GM12878 (cell line): Measurements from ENCODE around the gene ETV3L. TPM values are rescaled to one million over a fixed set of nuclear protein-coding genes. Genes with fewer than 3 reads are reported as not detected.

Experiments
- ATAC-seq: fragments of 200-7000 bp; cut with Tn5 transposase; 3 replicates; pipeline ENCODE4 v1.9.1; 2020; ENCODE audit warnings: mild to moderate bottlenecking, moderate library complexity
- BruUV-seq: library from RNA; stranded (reverse); fragments of 400-500 nt; replicated peaks from 2 replicates; lab custom pipeline; 2021; lab: Mats Ljungman, UMichigan
- CTCF ChIA-PET: fragments of 300-600 bp; sonication (Branson Sonifier 250); formaldehyde crosslinking; extraction: SDS; loops from one replicate; lab custom pipeline; 2021; ENCODE audit warnings: inconsistent platforms; lab: Yijun Ruan, JAX
- POLR2A ChIA-PET: fragments of 350-600 bp; formaldehyde crosslinking; extraction: SDS; loops from one replicate; lab custom pipeline; 2021; ENCODE audit warnings: inconsistent platforms; lab: Charles Lee
- RAD21 ChIA-PET: fragments of 300-600 bp; sonication (Branson Sonifier 250); formaldehyde crosslinking; loops from one replicate; lab custom pipeline; 2023; ENCODE audit warnings: antibody characterized with exemption; ENCODE audit not compliant: unreplicated experiment; lab: Charles Lee
- SMC1A ChIA-PET: fragments of 300-600 bp; sonication (Branson Sonifier 250); formaldehyde crosslinking; loops from one replicate; lab custom pipeline; 2023; ENCODE audit not compliant: unreplicated experiment, uncharacterized antibody; lab: Charles Lee
- DNase-seq: peaks from one replicate; pipeline ENCODE4 v3.0.0-alpha.2; 2011; ENCODE audit warnings: low read depth, low spot score
- FAIRE-seq: peaks from 3 replicates; lab custom pipeline; 2011; peaks lifted over from hg19 to GRCh38; lab: Jason Lieb, UNC
- H2AFZ ChIP-seq: 2 replicates; pipeline ENCODE4 v1.6.0; 2011; ENCODE audit warnings: low read depth, low read length, control low read depth; ENCODE audit not compliant: control insufficient read depth
- H3K27ac ChIP-seq: 2 replicates; pipeline ENCODE4 v1.5.1; 2011; ENCODE audit warnings: control low read depth; ENCODE audit not compliant: control insufficient read depth, insufficient read depth
- H3K27me3 ChIP-seq, 2 experiments: replicated peaks in 1 of 2; 2 replicates each; pipeline versions ENCODE4 v1.6.0 to v1.6.1; 2011; ENCODE audit warnings: low read length in 1 of 2; ENCODE audit not compliant: control insufficient read depth in 2 of 2, insufficient read depth in 2 of 2
- H3K36me3 ChIP-seq, 2 experiments: 2 replicates each; pipeline ENCODE4 v1.5.1; 2011; ENCODE audit warnings: low read length in 1 of 2; ENCODE audit not compliant: control insufficient read depth in 2 of 2, insufficient read depth in 2 of 2
- H3K4me1 ChIP-seq: 2 replicates; pipeline ENCODE4 v1.6.1; 2011; ENCODE audit warnings: mild to moderate bottlenecking, low read length, moderate library complexity, mixed read lengths; ENCODE audit not compliant: control insufficient read depth, insufficient read depth
- H3K4me2 ChIP-seq: 2 replicates; pipeline ENCODE4 v1.6.0; 2011; ENCODE audit warnings: control low read depth; ENCODE audit not compliant: control insufficient read depth, insufficient read depth
- H3K4me3 ChIP-seq: fragments of 200-600 bp; sonication (generic); 2 replicates; pipeline ENCODE4 v1.5.1; 2016
- H3K79me2 ChIP-seq: 2 replicates; pipeline ENCODE4 v1.6.0; 2011; ENCODE audit warnings: low read length; ENCODE audit not compliant: control insufficient read depth, insufficient read depth
- H3K9ac ChIP-seq: 2 replicates; pipeline ENCODE4 v1.8.0; 2011; ENCODE audit warnings: low read length, control low read depth, mixed read lengths; ENCODE audit not compliant: control insufficient read depth, insufficient read depth
- H3K9me3 ChIP-seq: replicated peaks from 3 replicates; pipeline ENCODE4 v1.5.1; 2011; ENCODE audit warnings: mild to moderate bottlenecking, low read length; ENCODE audit not compliant: control insufficient read depth, insufficient read depth
- H4K20me1 ChIP-seq: 2 replicates; pipeline ENCODE4 v1.6.0; 2011; ENCODE audit not compliant: control insufficient read depth, insufficient read depth
- CHD2 ChIP-seq: IDR thresholded peaks from 2 replicates; pipeline ENCODE4 v1.6.1; 2011; ENCODE audit warnings: low read depth, low read length, improper control_type of control experiment, borderline replicate concordance
- E4F1 ChIP-seq: fragments of 450-650 bp; IDR thresholded peaks from 2 replicates; pipeline ENCODE4 v1.6.1; 2018; ENCODE audit warnings: borderline replicate concordance, mild to moderate bottlenecking; ENCODE audit not compliant: partially characterized antibody
- EED ChIP-seq: sonication (generic); IDR thresholded peaks from 2 replicates; pipeline ENCODE4 v1.6.1; 2016; ENCODE audit warnings: antibody characterized with exemption, low read depth
- EZH2 ChIP-seq: IDR thresholded peaks from 2 replicates; pipeline ENCODE4 v1.6.1; 2012; ENCODE audit warnings: low read depth, mild to moderate bottlenecking, control low read depth, inconsistent platforms, low read length, borderline replicate concordance; ENCODE audit not compliant: control insufficient read depth
- HDAC2 ChIP-seq: fragments of 200-600 bp; sonication (generic); IDR thresholded peaks from 2 replicates; pipeline ENCODE4 v1.6.1; 2017
- KDM1A ChIP-seq: fragments of 200-600 bp; sonication (generic); IDR thresholded peaks from 2 replicates; pipeline ENCODE4 v1.6.1; 2016; ENCODE audit warnings: borderline replicate concordance
- MYB ChIP-seq: fragments of 150-350 bp; IDR thresholded peaks from 2 replicates; pipeline ENCODE4 v1.6.1; 2014; ENCODE audit warnings: mild to moderate bottlenecking, low read depth, low read length, borderline replicate concordance
- RELA ChIP-seq: fragments of 450-650 bp; IDR thresholded peaks from 2 replicates; pipeline ENCODE4 v1.8.0; 2014; ENCODE audit warnings: borderline replicate concordance; ENCODE audit not compliant: partially characterized antibody
- RELB ChIP-seq: fragments of 450-650 bp; IDR thresholded peaks from 2 replicates; pipeline ENCODE4 v1.6.1; 2017; ENCODE audit warnings: low read depth, mild to moderate bottlenecking, moderate library complexity
- REST ChIP-seq: IDR thresholded peaks from 2 replicates; pipeline ENCODE4 v1.6.1; 2012; ENCODE audit warnings: mild to moderate bottlenecking, low read depth, low read length
- SPI1 ChIP-seq: IDR thresholded peaks from 2 replicates; pipeline ENCODE4 v1.6.1; 2011; ENCODE audit warnings: low read depth, mild to moderate bottlenecking, low read length, moderate library complexity, borderline replicate concordance; ENCODE audit not compliant: insufficient read depth
- TCF12 ChIP-seq: IDR thresholded peaks from 2 replicates; pipeline ENCODE4 v1.6.1; 2011; ENCODE audit warnings: low read depth, mild to moderate bottlenecking, low read length
- WGBS: methylation state at CpG from one replicate; pipeline ENCODE4 v1.1.6; 2016; ENCODE audit warnings: low lambda C conversion rate; ENCODE audit not compliant: insufficient replicate concordance, insufficient coverage; ENCODE audit errors: missing lambda C conversion rate; 5-methylcytosine and 5-hydroxymethylcytosine counted together
- in situ Hi-C: fragments of 300-500 bp; cut with MboI; formaldehyde crosslinking; loops from 9 replicates; pipeline ENCODE4 v1.14.3; 2018; ENCODE audit warnings: mixed read lengths
- intact Hi-C: fragments of 100-400 bp; cut with micrococcal nuclease; formaldehyde crosslinking; loops from one replicate; pipeline ENCODE4 v1.14.2; 2022; ENCODE audit not compliant: unreplicated experiment
- polyA plus RNA-seq, 11 experiments: library from polyadenylated mRNA; depleted of rRNA in 4 of 11; unstranded in 6 of 11; stranded (reverse) in 5 of 11; fragments of >200 nt; fragmentation: Nextera tagmentation in 4 of 11; fragmentation: Illumina TruSeq in 1 of 11; extraction: Ambion mirVana in 4 of 11; extraction: Trizol in 1 of 11; gene quantifications; 1 replicate in 1 of 11; 2 replicates in 10 of 11; pipeline versions ENCODE4 v1.2.1 to v1.2.3, GENCODE V29; 2011 to 2016; ENCODE audit warnings: inconsistent platforms in 2 of 11, missing spikeins in 2 of 11, low read depth in 1 of 11
- total RNA-seq, 4 experiments: library from RNA; depleted of rRNA in 3 of 4; stranded (reverse); fragments of >200 nt in 3 of 4; fragmentation: Illumina TruSeq in 1 of 4; extraction: Trizol in 1 of 4; gene quantifications; 2 replicates each; pipeline versions ENCODE4 v1.2.1 to v1.2.3, GENCODE V29; 2013 to 2021
- TF ChIP-seq, protein P1 (sequence below): IDR thresholded peaks from 2 replicates; pipeline ENCODE4 v1.6.1; 2011; ENCODE audit warnings: borderline replicate concordance, low read depth, mild to moderate bottlenecking, moderate library complexity, low read length; ENCODE audit not compliant: insufficient read depth, poor library complexity, severe bottlenecking

The ETV3L gene
- total and polyA plus RNA-seq, 10 of the 15 experiments (the other 5 are each of a cell fraction or from before 2014, with no cell fraction given): 0.03 to 1.3 (median 0.44) TPM

GRCh38 chr1:157087030-157087429 is 12.6 kb downstream of the ETV3L start:
- Histone ChIP-seq H3K4me3 (no peak overlapping the region), H3K9ac (no peak overlapping the region), H3K27ac (no peak overlapping the region), H4K20me1 (no peaks in the 10 kb centered on the region), H3K4me1 (no peaks in the 10 kb centered on the region), H3K79me2 (no peaks in the 10 kb centered on the region), H3K4me2 (no peak overlapping the region), H3K9me3 (no peaks in the 10 kb centered on the region), H3K36me3 (no peaks in the 10 kb centered on the region), H3K27me3 (no peaks in the 10 kb centered on the region; a peak in 1 of 4 replicates), H2AFZ (no peak overlapping the region)
- FAIRE-seq (no peak), ATAC-seq (no peak), DNase-seq (no peak)
- ChIA-PET POLR2A (interaction anchor here (0.6 kb wide), 1 partner anchor 211 kb away, joined by 3 read pairs; no protein-coding TSS in a partner anchor), RAD21 (interaction anchor here (1.0 to 6.1 kb wide), 4 partner anchors 12 to 74 kb away, joined by 3 to 442 read pairs (median 7); no protein-coding TSS in a partner anchor), CTCF (interaction anchor here (0.6 to 14.4 kb wide), 7 partner anchors 14 to 1074 kb away, joined by 3 to 715 read pairs (median 5); no protein-coding TSS in a partner anchor), SMC1A (interaction anchor here (1.4 to 10.1 kb wide), 3 partner anchors 12 to 74 kb away, joined by 3 to 383 read pairs (median 6); no protein-coding TSS in a partner anchor)
- TF ChIP-seq EZH2: no peak
- TF ChIP-seq KDM1A: no peak
- TF ChIP-seq, protein P1, sequence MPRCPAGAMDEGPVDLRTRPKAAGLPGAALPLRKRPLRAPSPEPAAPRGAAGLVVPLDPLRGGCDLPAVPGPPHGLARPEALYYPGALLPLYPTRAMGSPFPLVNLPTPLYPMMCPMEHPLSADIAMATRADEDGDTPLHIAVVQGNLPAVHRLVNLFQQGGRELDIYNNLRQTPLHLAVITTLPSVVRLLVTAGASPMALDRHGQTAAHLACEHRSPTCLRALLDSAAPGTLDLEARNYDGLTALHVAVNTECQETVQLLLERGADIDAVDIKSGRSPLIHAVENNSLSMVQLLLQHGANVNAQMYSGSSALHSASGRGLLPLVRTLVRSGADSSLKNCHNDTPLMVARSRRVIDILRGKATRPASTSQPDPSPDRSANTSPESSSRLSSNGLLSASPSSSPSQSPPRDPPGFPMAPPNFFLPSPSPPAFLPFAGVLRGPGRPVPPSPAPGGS: no peak
- no peak for TF ChIP-seq REST
- TF ChIP-seq SPI1: no peak
- TF ChIP-seq RELB: no peak
- TF ChIP-seq TCF12: no peak
- TF ChIP-seq RELA: no peak
- TF ChIP-seq CHD2: no peak
- TF ChIP-seq HDAC2: no peak
- TF ChIP-seq MYB: no peak
- no peak for TF ChIP-seq EED
- TF ChIP-seq E4F1: no peak
- WGBS: 32% methylated on average over 5 of the region's 5 CpGs
- intact Hi-C loops (no loop called here), in situ Hi-C loops (no loop called here)
- no TSS peak for BruUV-seq
